Endothelial cell (in vitro differentiated cells): ENCODE results near the gene ISL2. TPM values are rescaled to one million over a fixed set of nuclear protein-coding genes. Genes with fewer than 3 reads are reported as not detected.

Experiments used
- DNase-seq: peaks from one replicate; pipeline ENCODE4 v3.0.0; 2021; ENCODE audit warnings: low spot score
- H3K27ac Mint-ChIP-seq: one replicate; pipeline ENCODE4 v1.8.0; 2021; ENCODE audit warnings: mixed read lengths, inconsistent platforms; ENCODE audit not compliant: unreplicated experiment
- H3K27me3 Mint-ChIP-seq: one replicate; pipeline ENCODE4 v1.8.0; 2021; ENCODE audit warnings: mild to moderate bottlenecking, moderate library complexity, mixed read lengths, inconsistent platforms; ENCODE audit not compliant: unreplicated experiment
- H3K36me3 Mint-ChIP-seq: one replicate; pipeline ENCODE4 v1.8.0; 2021; ENCODE audit warnings: mild to moderate bottlenecking, low read depth, mixed read lengths, inconsistent platforms; ENCODE audit not compliant: unreplicated experiment
- H3K4me1 Mint-ChIP-seq: one replicate; pipeline ENCODE4 v1.8.0; 2021; ENCODE audit warnings: mild to moderate bottlenecking, mixed read lengths, inconsistent platforms; ENCODE audit not compliant: unreplicated experiment
- H3K4me3 Mint-ChIP-seq: one replicate; pipeline ENCODE4 v1.8.0; 2021; ENCODE audit warnings: mild to moderate bottlenecking, mixed read lengths, inconsistent platforms; ENCODE audit not compliant: unreplicated experiment
- H3K9me3 Mint-ChIP-seq: one replicate; pipeline ENCODE4 v1.8.0; 2021; ENCODE audit warnings: mixed read lengths, inconsistent platforms; ENCODE audit not compliant: unreplicated experiment
- CTCF ChIP-seq: fragments of 200-600 bp; sonication (generic); IDR thresholded peaks from one replicate; pipeline ENCODE4 v1.5.0; 2021; ENCODE audit warnings: antibody characterized with exemption; ENCODE audit not compliant: unreplicated experiment
- total RNA-seq: library from RNA; stranded (reverse); fragmentation: NEBNext Ultra II Directional; extraction: Animal tissue kit (Norgen Biotek cat#: 25700); gene quantifications from one replicate; pipeline ENCODE4 v1.2.1, GENCODE V29; 2021; ENCODE audit not compliant: unreplicated experiment

The ISL2 gene
- total RNA-seq, 1 donor from 2014 or later = 1.4 TPM

- Mint-ChIP-seq H3K36me3 (peaks cover 5% of the 10 kb centered on the region), H3K27ac (no peak overlapping the region), H3K27me3 (peaks cover 31% of the 10 kb centered on the region), H3K4me1 (peaks cover 24% of the 10 kb centered on the region), H3K9me3 (no peaks in the 10 kb centered on the region), H3K4me3 (peak overlapping the region; percentile 45)
- no peak for DNase-seq
- TF ChIP-seq CTCF = no peak
These were observed 9.5 kb downstream of the ISL2 start for GRCh38 chr15:76345880-76346668.

- Mint-ChIP-seq H3K9me3 (no peaks in the 10 kb centered on the region), H3K4me1 (peaks cover 20% of the 10 kb centered on the region), H3K4me3 (no peak overlapping the region), H3K27ac (no peak overlapping the region), H3K36me3 (peaks cover 5% of the 10 kb centered on the region), H3K27me3 (peaks cover 25% of the 10 kb centered on the region)
- TF ChIP-seq CTCF = no peak
- DNase-seq = no peak
These were observed 10.3 kb downstream of the ISL2 start for GRCh38 chr15:76346669-76347481.

GRCh38 chr15:76347482-76348055, 11.0 kb downstream of the ISL2 start:
- H3K4me1 Mint-ChIP-seq = peaks cover 17% of the 10 kb centered on the region
- peaks cover 21% of the 10 kb centered on the region for H3K27me3 Mint-ChIP-seq
- no peak overlapping the region for H3K27ac Mint-ChIP-seq
- H3K9me3 Mint-ChIP-seq = no peaks in the 10 kb centered on the region
- no peak for TF ChIP-seq CTCF
- DNase-seq = no peak
- H3K36me3 Mint-ChIP-seq = peaks cover 5% of the 10 kb centered on the region
- peak overlapping the region; percentile 78 for H3K4me3 Mint-ChIP-seq

- Mint-ChIP-seq H3K27me3 (peaks cover 21% of the 10 kb centered on the region), H3K4me1 (peaks cover 14% of the 10 kb centered on the region), H3K4me3 (no peak overlapping the region), H3K27ac (no peak overlapping the region), H3K36me3 (peaks cover 5% of the 10 kb centered on the region), H3K9me3 (no peaks in the 10 kb centered on the region)
- no peak for TF ChIP-seq CTCF
- DNase-seq = no peak
These were observed 12.9 kb downstream of the ISL2 start for GRCh38 chr15:76349301-76350070.
